ENCODE data around the gene LRMDA. TPM values are rescaled to one million over a fixed set of nuclear protein-coding genes. Genes with fewer than 3 reads are reported as not detected.

The LRMDA gene
- total and polyA plus RNA-seq, 2 donors (not counting 1 experiment from before 2014, with no cell fraction given), result 0.12 TPM; not detected in 1

DNA sequence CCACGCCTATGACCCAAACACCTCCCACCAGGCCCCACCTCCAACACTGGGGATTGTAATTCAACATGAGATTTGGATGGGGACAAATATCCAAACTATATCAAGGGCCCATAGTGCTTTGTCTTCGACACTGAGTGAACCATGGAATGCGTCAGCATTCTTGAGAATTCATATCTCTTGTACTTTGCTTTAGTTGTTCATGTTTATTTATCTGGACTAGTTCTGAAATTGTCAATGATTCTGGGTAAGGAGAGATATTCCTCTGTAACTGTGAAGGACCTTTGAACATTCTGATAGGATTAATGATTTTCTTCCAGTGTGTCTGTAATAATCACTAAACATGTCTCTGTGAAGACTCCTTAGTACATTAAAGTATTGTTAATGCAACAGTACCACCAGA lies 374.8 kb downstream of the LRMDA start:
- ATAC-seq (ENCODE audit: low read depth) (no peak), DNase-seq (no peak)
- peaks cover 0 to 2% (median 0%) of the 10 kb centered on the region in 4 experiments for H3K27me3 ChIP-seq (replicated peaks in 1 of 4; ENCODE audit: control extremely low read depth in 1 of 4, control insufficient read depth in 3 of 4, insufficient read depth in 4 of 4, low read length in 3 of 4)
- H3K27ac Mint-ChIP-seq, result no peak overlapping the region
- H3K27me3 Mint-ChIP-seq, result peaks cover 7% of the 10 kb centered on the region
- no peak overlapping the region for H3K4me2 ChIP-seq (replicated peaks; ENCODE audit: low read depth, low read length, poor library complexity, severe bottlenecking)
- no peak overlapping the region for H3K27ac ChIP-seq (ENCODE audit: low read length in 2 of 2)
- no peaks in the 10 kb centered on the region for H3K9me3 ChIP-seq (ENCODE audit: control extremely low read depth in 1 of 3, control insufficient read depth in 2 of 3, insufficient read depth in 1 of 3, low read length in 2 of 3)
- TF ChIP-seq, protein P1, sequence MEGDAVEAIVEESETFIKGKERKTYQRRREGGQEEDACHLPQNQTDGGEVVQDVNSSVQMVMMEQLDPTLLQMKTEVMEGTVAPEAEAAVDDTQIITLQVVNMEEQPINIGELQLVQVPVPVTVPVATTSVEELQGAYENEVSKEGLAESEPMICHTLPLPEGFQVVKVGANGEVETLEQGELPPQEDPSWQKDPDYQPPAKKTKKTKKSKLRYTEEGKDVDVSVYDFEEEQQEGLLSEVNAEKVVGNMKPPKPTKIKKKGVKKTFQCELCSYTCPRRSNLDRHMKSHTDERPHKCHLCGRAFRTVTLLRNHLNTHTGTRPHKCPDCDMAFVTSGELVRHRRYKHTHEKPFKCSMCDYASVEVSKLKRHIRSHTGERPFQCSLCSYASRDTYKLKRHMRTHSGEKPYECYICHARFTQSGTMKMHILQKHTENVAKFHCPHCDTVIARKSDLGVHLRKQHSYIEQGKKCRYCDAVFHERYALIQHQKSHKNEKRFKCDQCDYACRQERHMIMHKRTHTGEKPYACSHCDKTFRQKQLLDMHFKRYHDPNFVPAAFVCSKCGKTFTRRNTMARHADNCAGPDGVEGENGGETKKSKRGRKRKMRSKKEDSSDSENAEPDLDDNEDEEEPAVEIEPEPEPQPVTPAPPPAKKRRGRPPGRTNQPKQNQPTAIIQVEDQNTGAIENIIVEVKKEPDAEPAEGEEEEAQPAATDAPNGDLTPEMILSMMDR (IDR thresholded peaks at IDR 0.05), result no peak
- no peak for TF ChIP-seq EZH2 (IDR thresholded peaks at IDR 0.05; ENCODE audit: borderline replicate concordance, insufficient read depth, low read depth, low read length, poor library complexity, severe bottlenecking)
- H3K79me2 ChIP-seq (ENCODE audit: control insufficient read depth, insufficient read depth, low read length), result no peaks in the 10 kb centered on the region
- no peaks in the 10 kb centered on the region for H4K20me1 ChIP-seq (ENCODE audit: control insufficient read depth, insufficient read depth, low read length, poor library complexity, severe bottlenecking)
- H3K4me3 Mint-ChIP-seq, result no peak overlapping the region
- no peaks in the 10 kb centered on the region for H3K4me1 Mint-ChIP-seq
- no peaks in the 10 kb centered on the region for H3K36me3 ChIP-seq (replicated peaks in 1 of 2; ENCODE audit: control extremely low read depth in 1 of 2, control insufficient read depth in 1 of 2, extremely low read depth in 1 of 2, insufficient read depth in 2 of 2, low read length in 1 of 2)
- no CpG with 5 or more reads among the region's 3 CpGs for WGBS (ENCODE audit: insufficient coverage)
- intact Hi-C loops (cut with micrococcal nuclease), result no loop called here
- no peak overlapping the region for H3K4me3 ChIP-seq (ENCODE audit: control extremely low read depth in 1 of 5, extremely low read depth in 1 of 5, insufficient read depth in 1 of 5, low read depth in 2 of 5, low read length in 4 of 5)
- H3K4me1 ChIP-seq (ENCODE audit: control insufficient read depth in 2 of 2, insufficient read depth in 2 of 2, low read length in 2 of 2), result no peaks in the 10 kb centered on the region
- H3K9me3 Mint-ChIP-seq (ENCODE audit: insufficient read depth), result no peaks in the 10 kb centered on the region
- ChIA-PET POLR2A (no interaction called here), CTCF (no interaction called here)
- H3K9ac ChIP-seq (ENCODE audit: low read length), result no peak overlapping the region
- no peak overlapping the region for H2AFZ ChIP-seq (ENCODE audit: insufficient read depth, low read depth, low read length, poor library complexity, severe bottlenecking)

DNA sequence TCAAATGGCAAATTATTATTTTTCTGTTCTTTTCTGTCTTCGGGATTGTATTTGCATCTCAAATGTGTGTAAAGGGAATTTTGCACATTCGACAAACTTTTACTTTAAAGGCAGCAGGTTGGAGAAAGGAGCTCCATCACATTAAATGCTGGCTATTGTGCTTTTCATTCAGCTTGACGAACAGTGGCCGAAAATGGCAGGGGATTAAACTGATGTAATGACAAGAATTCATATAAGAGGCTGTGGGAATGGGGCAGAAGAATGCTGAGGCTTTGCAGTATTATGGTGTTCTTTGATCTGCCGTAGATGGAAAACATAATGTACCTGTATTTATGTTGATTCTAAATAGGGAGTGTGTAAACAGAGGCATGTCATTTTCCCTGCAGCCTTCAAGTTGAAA lies 376.0 kb downstream of the LRMDA start:
- no peaks in the 10 kb centered on the region for H3K36me3 ChIP-seq (replicated peaks in 1 of 2; ENCODE audit: control extremely low read depth in 1 of 2, control insufficient read depth in 1 of 2, extremely low read depth in 1 of 2, insufficient read depth in 2 of 2, low read length in 1 of 2)
- Mint-ChIP-seq H3K27ac (no peak overlapping the region), H3K27me3 (peaks cover 7% of the 10 kb centered on the region), H3K4me3 (no peak overlapping the region), H3K4me1 (no peaks in the 10 kb centered on the region), H3K9me3 (ENCODE audit: insufficient read depth) (no peaks in the 10 kb centered on the region)
- H3K27ac ChIP-seq (ENCODE audit: low read length in 2 of 2), result no peak overlapping the region
- H3K4me3 ChIP-seq (ENCODE audit: control extremely low read depth in 1 of 5, extremely low read depth in 1 of 5, insufficient read depth in 1 of 5, low read depth in 2 of 5, low read length in 4 of 5), result no peak overlapping the region
- whole genome bisulfite sequencing (ENCODE audit: insufficient coverage), result 96% methylated on average over 3 of the region's 5 CpGs
- DNase-seq (no peak), ATAC-seq (ENCODE audit: low read depth) (no peak)
- ChIA-PET CTCF (no interaction called here), POLR2A (no interaction called here)
- H4K20me1 ChIP-seq (ENCODE audit: control insufficient read depth, insufficient read depth, low read length, poor library complexity, severe bottlenecking), result no peaks in the 10 kb centered on the region
- H3K27me3 ChIP-seq (replicated peaks in 1 of 4; ENCODE audit: control extremely low read depth in 1 of 4, control insufficient read depth in 3 of 4, insufficient read depth in 4 of 4, low read length in 3 of 4), result no peaks in the 10 kb centered on the region
- no peak overlapping the region for H3K4me2 ChIP-seq (replicated peaks; ENCODE audit: low read depth, low read length, poor library complexity, severe bottlenecking)
- no peaks in the 10 kb centered on the region for H3K79me2 ChIP-seq (ENCODE audit: control insufficient read depth, insufficient read depth, low read length)
- H2AFZ ChIP-seq (ENCODE audit: insufficient read depth, low read depth, low read length, poor library complexity, severe bottlenecking), result no peak overlapping the region
- no peak for TF ChIP-seq EZH2 (IDR thresholded peaks at IDR 0.05; ENCODE audit: borderline replicate concordance, insufficient read depth, low read depth, low read length, poor library complexity, severe bottlenecking)
- TF ChIP-seq, protein P1 (IDR thresholded peaks at IDR 0.05), result no peak
- H3K9ac ChIP-seq (ENCODE audit: low read length), result no peak overlapping the region
- no peaks in the 10 kb centered on the region for H3K4me1 ChIP-seq (ENCODE audit: control insufficient read depth in 2 of 2, insufficient read depth in 2 of 2, low read length in 2 of 2)
- intact Hi-C loops (cut with micrococcal nuclease), result no loop called here
- H3K9me3 ChIP-seq (ENCODE audit: control extremely low read depth in 1 of 3, control insufficient read depth in 2 of 3, insufficient read depth in 1 of 3, low read length in 2 of 3), result no peaks in the 10 kb centered on the region
